OCI-LY7 (cell line): ENCODE data around the gene BPIFA3.

Experiments
- EZH2phosphoT487 ChIP-seq: fragments of 200-600 bp; sonication (generic); IDR thresholded peaks from 2 replicates; pipeline ENCODE4 v1.6.1; 2018; ENCODE audit warnings: low read depth, borderline replicate concordance, mild to moderate bottlenecking, mixed run types, antibody characterized with exemption, low read length, moderate library complexity, mixed read lengths
- TF ChIP-seq, protein P1 (sequence below): fragments of 200-600 bp; sonication (generic); conservative IDR thresholded peaks from 2 replicates; pipeline ENCODE4 v1.5.1; 2014; ENCODE audit warnings: mild to moderate bottlenecking, antibody characterized with exemption, low read length, moderate library complexity, mixed read lengths

DNA sequence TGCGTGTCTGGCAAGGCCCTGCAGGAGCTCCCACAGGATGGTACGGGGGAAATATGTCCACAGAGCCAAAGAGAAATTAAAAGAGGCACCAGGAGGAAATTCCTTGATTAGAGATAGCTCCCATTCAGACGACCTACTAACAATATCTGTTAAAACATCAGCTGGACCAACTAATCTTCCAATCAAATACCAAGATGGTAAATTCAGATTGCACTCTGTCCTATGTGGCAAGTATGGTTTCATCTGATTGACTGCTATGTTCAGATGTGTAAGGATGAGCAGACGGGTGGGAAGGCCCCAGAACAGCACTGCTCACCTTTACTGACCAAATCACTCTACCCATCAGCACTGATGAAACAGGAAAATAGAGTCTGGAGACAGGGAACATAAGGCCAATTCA lies 29.7 kb upstream of the BPIFA3 start:
- TF ChIP-seq, protein P1, sequence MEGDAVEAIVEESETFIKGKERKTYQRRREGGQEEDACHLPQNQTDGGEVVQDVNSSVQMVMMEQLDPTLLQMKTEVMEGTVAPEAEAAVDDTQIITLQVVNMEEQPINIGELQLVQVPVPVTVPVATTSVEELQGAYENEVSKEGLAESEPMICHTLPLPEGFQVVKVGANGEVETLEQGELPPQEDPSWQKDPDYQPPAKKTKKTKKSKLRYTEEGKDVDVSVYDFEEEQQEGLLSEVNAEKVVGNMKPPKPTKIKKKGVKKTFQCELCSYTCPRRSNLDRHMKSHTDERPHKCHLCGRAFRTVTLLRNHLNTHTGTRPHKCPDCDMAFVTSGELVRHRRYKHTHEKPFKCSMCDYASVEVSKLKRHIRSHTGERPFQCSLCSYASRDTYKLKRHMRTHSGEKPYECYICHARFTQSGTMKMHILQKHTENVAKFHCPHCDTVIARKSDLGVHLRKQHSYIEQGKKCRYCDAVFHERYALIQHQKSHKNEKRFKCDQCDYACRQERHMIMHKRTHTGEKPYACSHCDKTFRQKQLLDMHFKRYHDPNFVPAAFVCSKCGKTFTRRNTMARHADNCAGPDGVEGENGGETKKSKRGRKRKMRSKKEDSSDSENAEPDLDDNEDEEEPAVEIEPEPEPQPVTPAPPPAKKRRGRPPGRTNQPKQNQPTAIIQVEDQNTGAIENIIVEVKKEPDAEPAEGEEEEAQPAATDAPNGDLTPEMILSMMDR: no peak
- TF ChIP-seq EZH2phosphoT487: no peak
